ENCODE data around the gene EMILIN1.

GRCh38 chr2:27080140-27080469 is 1.7 kb downstream of the EMILIN1 start:
- TF ChIP-seq MAX (IDR thresholded peaks at IDR 0.05; ENCODE audit: low read depth), result no peak
- TF ChIP-seq CTCF (IDR thresholded peaks at IDR 0.05), result no peak

All from SK-N-SH (cell line).